ENCODE data around the gene VWA3B.
"Not testable (repeated sequence)": the region's sequence is repeated elsewhere in the genome, so short reads cannot be mapped to it uniquely, and the experiment has no call there.

VWA3B gene

DNA sequence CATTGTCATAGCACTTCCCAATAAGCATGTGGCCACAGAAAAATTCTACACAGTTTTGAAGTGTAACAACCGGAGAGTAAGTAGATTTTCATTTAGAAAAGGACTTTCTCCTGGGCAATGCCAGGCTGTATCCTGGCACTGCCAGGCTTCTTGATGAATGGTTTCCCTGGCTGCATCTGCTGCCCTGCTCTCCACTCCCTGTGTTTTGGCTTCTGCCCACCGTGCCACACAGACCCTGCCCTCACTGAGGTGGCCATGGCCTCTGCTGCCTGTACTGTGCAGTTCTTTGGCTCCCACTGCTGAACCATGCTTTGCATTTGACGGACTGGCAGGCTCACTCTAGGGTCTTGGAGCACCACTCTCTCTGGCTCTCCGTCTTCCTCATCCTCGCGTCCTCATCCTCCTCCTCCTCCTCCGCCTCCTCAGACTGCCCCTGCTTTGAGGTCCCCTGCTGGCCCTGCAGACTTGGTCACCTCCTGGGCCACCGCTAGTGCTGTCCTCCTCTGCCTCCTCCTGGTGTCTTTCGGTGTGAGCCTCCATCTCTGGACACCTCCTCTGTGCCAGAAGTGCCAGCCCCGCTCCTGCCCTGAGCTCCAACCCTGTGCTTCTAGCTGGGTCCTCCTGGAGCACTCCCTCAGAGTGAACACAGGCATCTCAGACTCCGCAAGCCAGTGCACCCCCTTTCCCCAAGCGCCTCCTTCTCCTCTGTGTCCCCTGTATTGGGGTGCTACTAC lies 213.3 kb downstream of the VWA3B start:
- DNase-seq = no peak

GRCh38 chr2:98301469-98301868 lies 214.5 kb downstream of the VWA3B start:
- DNase-seq = no peak

- DNase-seq = not testable (repeated sequence)
Observed at GRCh38 chr2:98307131-98307696, 220.2 kb downstream of the VWA3B start.

GRCh38 chr2:98308068-98308467 lies 221.1 kb downstream of the VWA3B start:
- no peak for DNase-seq

- no peak for DNase-seq
Observed at GRCh38 chr2:98308532-98308931, 221.6 kb downstream of the VWA3B start.

DNA sequence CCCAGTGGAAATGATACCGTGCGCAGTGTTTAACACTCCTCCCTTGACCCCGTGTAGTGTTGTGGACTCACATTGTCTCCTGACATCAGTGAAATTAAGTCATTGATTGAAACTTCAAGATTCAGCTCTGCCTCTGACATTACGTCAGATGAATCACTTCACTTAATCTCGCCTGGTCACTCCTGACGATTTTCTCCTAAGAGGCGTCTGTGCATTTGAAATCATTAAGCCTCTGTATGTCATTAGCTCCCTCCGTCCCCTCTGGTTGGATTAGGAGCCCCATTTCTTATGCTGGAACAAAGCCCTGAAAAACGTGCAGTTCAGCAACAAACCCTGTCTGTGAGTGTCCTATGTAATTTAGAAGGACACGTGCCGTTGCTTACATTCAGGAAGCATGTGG lies 222.6 kb downstream of the VWA3B start:
- DNase-seq = no peak

- DNase-seq = no peak
Observed at GRCh38 chr2:98310010-98310409, 223.0 kb downstream of the VWA3B start.

- DNase-seq = no peak
Observed at GRCh38 chr2:98311090-98311489, 224.1 kb downstream of the VWA3B start.

- no peak for DNase-seq
Observed at GRCh38 chr2:98311771-98312545, 225.0 kb downstream of the VWA3B start.

DNA sequence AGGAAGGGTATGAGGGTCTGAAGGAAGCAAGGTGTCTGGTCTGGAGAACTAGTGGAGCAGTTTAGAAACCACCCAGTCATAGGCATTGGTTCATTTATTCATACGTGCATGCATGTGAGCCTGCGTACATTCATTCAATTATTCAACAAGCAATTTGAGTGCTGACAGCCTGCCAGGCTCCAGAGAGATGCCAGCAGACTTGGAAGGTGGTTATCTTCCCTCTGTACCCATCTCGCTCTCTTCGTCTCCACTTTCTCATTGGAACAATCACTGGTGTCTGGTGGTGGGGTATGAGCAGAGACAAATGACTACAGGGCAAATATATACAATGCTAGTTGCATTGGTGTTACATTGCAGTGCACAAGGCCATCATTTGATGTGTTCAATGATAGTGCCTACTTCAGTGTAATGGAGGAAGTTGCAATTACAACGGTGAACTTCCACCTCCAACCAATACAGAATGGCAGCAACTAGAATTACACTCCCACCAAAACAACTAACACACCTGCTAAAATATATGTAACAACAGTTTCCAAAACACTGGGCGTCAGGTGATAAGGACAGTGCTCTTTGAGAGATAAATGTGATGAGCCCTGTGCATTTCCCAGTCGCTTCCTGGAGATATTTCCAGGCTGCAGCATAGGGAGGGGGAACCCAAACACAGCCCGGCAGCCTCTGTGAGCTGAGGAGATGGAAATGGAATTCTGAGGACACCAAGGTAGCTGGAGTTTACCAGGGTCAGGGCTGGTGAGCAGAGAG lies 226.7 kb downstream of the VWA3B start:
- DNase-seq = no peak

- no peak for DNase-seq
Observed at GRCh38 chr2:98314251-98314650, 227.3 kb downstream of the VWA3B start.

DNA sequence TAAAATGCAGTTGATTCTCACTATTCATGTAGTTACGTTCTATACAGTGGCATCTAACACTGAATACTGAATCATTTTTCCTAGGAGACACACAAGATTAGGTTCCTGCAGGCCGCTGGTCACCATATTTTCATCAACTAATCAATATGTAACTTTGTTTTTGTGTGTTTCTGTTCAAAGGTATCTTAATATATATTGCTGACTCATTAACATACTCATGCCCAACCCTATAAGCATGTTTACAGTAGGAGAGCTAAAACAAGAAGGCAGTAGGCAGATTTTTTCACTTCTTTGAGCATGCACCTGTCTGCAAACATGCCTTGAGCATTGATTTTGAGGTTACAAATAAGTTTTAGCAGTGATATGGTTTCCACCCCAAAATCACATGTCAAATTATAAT lies 229.0 kb downstream of the VWA3B start:
- no peak for DNase-seq

GRCh38 chr2:98317214-98317613 lies 230.2 kb downstream of the VWA3B start:
- DNase-seq = no peak

DNA sequence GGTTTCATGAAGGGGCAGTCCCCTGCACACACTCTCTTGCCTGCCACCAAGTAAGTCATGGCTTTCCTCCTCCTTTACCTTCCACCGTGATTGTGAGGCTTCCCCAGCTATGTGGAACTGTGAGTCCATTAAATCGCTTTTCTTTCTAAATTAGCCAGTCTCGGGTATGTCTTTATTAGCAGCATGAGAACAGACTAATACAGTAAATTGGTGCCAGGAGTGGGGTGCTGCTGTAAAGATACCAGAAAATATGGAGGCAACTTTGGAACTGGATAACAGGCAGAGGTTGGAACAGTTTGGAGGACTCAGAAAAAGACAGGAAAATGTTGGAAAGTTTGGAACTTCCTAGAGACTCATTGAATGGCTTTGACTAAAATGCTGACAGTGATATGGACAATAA lies 233.2 kb downstream of the VWA3B start:
- not testable (repeated sequence) for DNase-seq

DNA sequence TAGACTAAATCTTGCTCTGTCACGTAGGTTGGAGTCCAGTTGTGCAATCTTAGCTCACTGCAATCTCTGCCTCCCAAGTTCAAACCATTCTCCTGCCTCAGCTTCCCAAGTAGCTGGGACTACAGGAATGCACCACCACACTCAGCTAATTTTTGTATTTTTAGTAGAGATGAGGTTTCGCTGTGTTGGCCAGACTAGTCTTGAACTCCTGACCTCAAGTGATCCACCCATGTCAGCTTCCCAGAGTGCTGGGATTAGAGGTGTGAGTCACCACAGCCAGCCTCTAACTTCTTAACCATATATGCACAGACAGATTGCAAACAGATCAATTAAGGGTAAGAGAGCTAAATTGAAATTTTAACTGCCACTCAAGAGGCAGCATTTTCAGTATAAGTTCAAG lies 237.2 kb downstream of the VWA3B start:
- DNase-seq = no peak

DNA sequence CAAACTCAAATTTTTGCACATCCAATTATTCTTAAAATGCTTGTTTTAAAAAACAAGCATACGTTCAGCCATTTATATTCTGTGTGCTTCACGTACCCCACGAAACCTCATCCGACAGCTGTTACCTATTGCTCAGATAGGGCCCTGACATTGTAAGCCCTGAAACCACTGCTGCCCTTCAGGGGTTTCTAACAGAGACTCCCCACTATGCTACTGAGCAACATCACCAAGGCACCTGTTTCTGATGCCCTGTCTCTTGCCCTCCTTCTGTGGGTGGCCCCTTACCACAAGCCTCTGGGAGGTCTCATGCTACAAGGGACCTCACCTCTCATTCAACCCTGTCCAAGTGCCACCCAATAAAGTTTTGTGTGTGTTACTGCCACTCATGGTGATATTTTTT lies 240.8 kb downstream of the VWA3B start:
- DNase-seq = no peak

DNA sequence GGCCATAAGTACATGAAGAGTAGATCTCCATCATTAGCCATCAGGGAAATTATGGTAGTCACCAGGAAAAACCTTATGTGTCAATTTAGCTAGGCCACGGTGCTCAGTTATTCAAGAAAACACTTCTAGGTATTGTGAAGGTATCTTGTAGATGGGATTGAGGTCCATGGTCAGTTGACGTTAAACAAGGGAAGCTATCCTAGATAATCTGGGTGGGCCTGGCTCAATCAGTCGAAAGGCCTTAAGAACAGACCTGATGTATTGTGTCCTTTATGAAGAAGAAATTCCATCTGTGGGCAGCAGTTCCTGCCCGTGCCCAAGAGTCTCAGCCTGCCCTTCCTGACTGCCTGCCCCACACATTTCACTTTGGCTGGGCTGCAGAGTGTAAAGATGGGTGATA lies 242.6 kb downstream of the VWA3B start:
- no peak for DNase-seq

- no peak for DNase-seq
Observed at GRCh38 chr2:98332989-98333388, 246.0 kb downstream of the VWA3B start.

- DNase-seq = no peak
Observed at GRCh38 chr2:98333922-98334321, 247.0 kb downstream of the VWA3B start.

GRCh38 chr2:98334439-98335078 lies 247.6 kb downstream of the VWA3B start:
- DNase-seq = no peak

DNA sequence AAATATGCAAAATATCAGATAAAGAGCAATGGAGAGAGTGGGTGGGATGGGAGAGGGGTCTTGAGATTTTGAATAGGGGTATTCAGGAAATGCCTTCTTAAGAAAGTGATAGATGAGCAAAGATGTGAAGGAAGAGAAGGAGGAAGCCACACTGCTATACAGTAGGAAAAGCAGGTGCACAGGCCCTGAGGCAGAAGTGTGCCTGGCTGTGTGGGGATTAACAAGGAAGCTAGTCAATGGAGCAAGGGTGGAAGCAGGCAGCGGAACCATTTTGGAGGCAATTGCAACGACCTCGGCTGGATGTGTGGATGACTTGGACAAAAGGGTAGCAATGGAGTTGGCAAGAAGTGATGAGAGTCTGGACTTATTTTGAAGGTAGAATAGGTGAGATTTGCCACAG lies 248.3 kb downstream of the VWA3B start:
- no peak for DNase-seq

DNA sequence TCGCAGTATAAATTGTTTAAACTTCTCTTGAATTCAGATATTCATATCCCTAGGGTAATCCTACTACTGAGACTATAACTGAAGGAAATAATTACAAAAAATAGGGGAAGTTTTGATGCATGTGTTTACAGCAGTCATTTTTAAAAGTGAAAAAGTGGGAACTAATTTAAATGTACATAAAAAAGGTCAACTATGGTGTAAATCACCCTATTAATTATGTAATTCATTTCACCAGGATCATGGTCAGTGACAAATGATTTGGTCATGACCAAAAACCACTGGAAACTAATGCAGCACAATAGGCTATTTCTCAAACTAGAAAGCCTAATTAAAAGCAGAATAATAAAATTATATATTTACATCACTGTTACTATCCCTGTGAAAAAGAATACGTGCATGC lies 254.3 kb downstream of the VWA3B start:
- no peak for DNase-seq

- no peak for DNase-seq
Observed at GRCh38 chr2:98343285-98343684, 256.3 kb downstream of the VWA3B start.

Measured in stimulated activated CD4-positive, alpha-beta T cell treated with anti-CD3 and anti-CD28 coated beads, Interleukin-2, amount 100 ng/mL, for 24 hours (primary cell).